HG03108 (cell line): ENCODE data around the gene IL4I1.

Experiments used
- ATAC-seq: cut with Tn5 transposase; IDR thresholded peaks from one replicate; pipeline ENCODE4 v1.9.1; 2021; ENCODE audit warnings: moderate library complexity; ENCODE audit not compliant: unreplicated experiment

The IL4I1 gene

GRCh38 chr19:49904136-49904535 lies 7.4 kb upstream of the IL4I1 start:
- no peak for ATAC-seq

- no peak for ATAC-seq
Measured at GRCh38 chr19:49895566-49896297, 955 bp downstream of the IL4I1 start.

GRCh38 chr19:49894879-49895565 lies 1.7 kb downstream of the IL4I1 start:
- ATAC-seq = no peak

GRCh38 chr19:49894011-49894664 lies 2.5 kb downstream of the IL4I1 start:
- ATAC-seq = no peak

GRCh38 chr19:49892716-49893115 lies 4.0 kb downstream of the IL4I1 start:
- ATAC-seq = no peak

- no peak for ATAC-seq
Measured at GRCh38 chr19:49891393-49891792, 5.3 kb downstream of the IL4I1 start.

GRCh38 chr19:49890349-49891311 lies 6.1 kb downstream of the IL4I1 start:
- ATAC-seq = no peak

- ATAC-seq = no peak
Measured at GRCh38 chr19:49889687-49890348, 6.9 kb downstream of the IL4I1 start.

GRCh38 chr19:49889038-49889686 lies 7.5 kb downstream of the IL4I1 start:
- no peak for ATAC-seq

GRCh38 chr19:49888510-49888824 lies 8.2 kb downstream of the IL4I1 start:
- no peak for ATAC-seq

- ATAC-seq = no peak
Measured at GRCh38 chr19:49887665-49888509, 8.8 kb downstream of the IL4I1 start.

GRCh38 chr19:49887037-49887664 lies 9.5 kb downstream of the IL4I1 start:
- ATAC-seq = no peak

GRCh38 chr19:49884760-49885159 lies 11.9 kb downstream of the IL4I1 start:
- ATAC-seq = no peak

GRCh38 chr19:49884109-49884508 lies 12.6 kb downstream of the IL4I1 start:
- no peak for ATAC-seq

GRCh38 chr19:49883094-49883493 lies 13.6 kb downstream of the IL4I1 start:
- ATAC-seq = no peak

- ATAC-seq = no peak
Measured at GRCh38 chr19:49882643-49883042, 14.0 kb downstream of the IL4I1 start.

- no peak for ATAC-seq
Measured at GRCh38 chr19:49881672-49882394, 14.9 kb downstream of the IL4I1 start.

- ATAC-seq = no peak
Measured at GRCh38 chr19:49881186-49881585, 15.5 kb downstream of the IL4I1 start.
